CD14-positive monocyte (primary cell): Measurements from ENCODE around the gene ARHGEF25. TPM values are rescaled to one million over a fixed set of nuclear protein-coding genes. Genes with fewer than 3 reads are reported as not detected.
A peak's percentile ranks its signal among the peaks of the same experiment; 100 is the strongest.

ENCODE experiments used
- DNase-seq, 3 donors: peaks; one replicate each; pipeline ENCODE4 v3.0.0-alpha.2; 2011 to 2022
- H2AFZ ChIP-seq: 2 replicates; pipeline ENCODE4 v1.6.0; 2012; ENCODE audit warnings: mild to moderate bottlenecking, low read depth, low read length, inconsistent platforms; ENCODE audit not compliant: insufficient read depth, poor library complexity, severe bottlenecking
- H3K27ac ChIP-seq, 2 donors: 1 replicate in 1 of 2; 2 replicates in 1 of 2; pipeline ENCODE4 v1.5.1; 2012 to 2013; ENCODE audit warnings: low read length in 2 of 2, control low read depth in 1 of 2, inconsistent platforms in 1 of 2, low read depth in 1 of 2, mild to moderate bottlenecking in 1 of 2
- H3K27me3 ChIP-seq, 2 donors: one replicate each; pipeline versions ENCODE4 v1.6.0 to v1.6.1; 2011 to 2013; ENCODE audit warnings: low read length in 2 of 2; ENCODE audit not compliant: control insufficient read depth in 2 of 2, insufficient read depth in 2 of 2
- H3K36me3 ChIP-seq, 2 donors: replicated peaks in 1 of 2; 1 replicate in 1 of 2; 2 replicates in 1 of 2; pipeline versions ENCODE4 v1.5.1 to v1.6.1; 2012 to 2013; ENCODE audit warnings: low read length in 2 of 2, control low read depth in 1 of 2, inconsistent platforms in 1 of 2, mild to moderate bottlenecking in 1 of 2; ENCODE audit not compliant: insufficient read depth in 2 of 2, control insufficient read depth in 1 of 2
- H3K4me1 ChIP-seq, 2 donors: 1 replicate in 1 of 2; 2 replicates in 1 of 2; pipeline versions ENCODE4 v1.5.1 to v1.6.1; 2012 to 2013; ENCODE audit warnings: low read length in 2 of 2, control low read depth in 1 of 2, inconsistent platforms in 1 of 2, mild to moderate bottlenecking in 1 of 2, moderate library complexity in 1 of 2; ENCODE audit not compliant: insufficient read depth in 2 of 2, control insufficient read depth in 1 of 2
- H3K4me2 ChIP-seq: replicated peaks from 2 replicates; pipeline ENCODE3; 2012; ENCODE audit warnings: low read length, moderate library complexity, mild to moderate bottlenecking; ENCODE audit not compliant: poor library complexity, severe bottlenecking; ENCODE audit errors: extremely low read depth
- H3K4me3 ChIP-seq, 3 experiments: fragments of 200-600 bp in 1 of 3; sonication (generic) in 1 of 3; replicated peaks in 1 of 3; 1 replicate in 2 of 3; 2 replicates in 1 of 3; pipeline ENCODE4 v1.5.1; 2011 to 2013; ENCODE audit warnings: low read length in 3 of 3, mild to moderate bottlenecking in 3 of 3, control low read depth in 2 of 3, low read depth in 2 of 3, inconsistent platforms in 1 of 3, moderate library complexity in 1 of 3
- H3K79me2 ChIP-seq: 2 replicates; pipeline ENCODE4 v1.6.0; 2012; ENCODE audit warnings: mild to moderate bottlenecking, control low read depth, inconsistent platforms, low read length, moderate library complexity; ENCODE audit not compliant: insufficient read depth
- H3K9ac ChIP-seq: 2 replicates; pipeline ENCODE4 v1.6.0; 2017; ENCODE audit warnings: low read length, mild to moderate bottlenecking; ENCODE audit not compliant: insufficient read depth, poor library complexity, severe bottlenecking
- H3K9me3 ChIP-seq, 2 donors: replicated peaks in 1 of 2; 1 replicate in 1 of 2; 2 replicates in 1 of 2; pipeline versions ENCODE4 v1.5.1 to v1.6.1; 2012 to 2013; ENCODE audit warnings: low read length in 2 of 2, control low read depth in 1 of 2; ENCODE audit not compliant: control insufficient read depth in 1 of 2, insufficient read depth in 1 of 2
- H4K20me1 ChIP-seq: 2 replicates; pipeline ENCODE4 v1.6.0; 2012; ENCODE audit warnings: mild to moderate bottlenecking, low read length, control low read depth, moderate library complexity; ENCODE audit not compliant: insufficient read depth
- H3K27ac Mint-ChIP-seq, 7 donors: one replicate each; pipeline ENCODE4 v1.8.0; 2020; ENCODE audit warnings: mild to moderate bottlenecking in 7 of 7, mixed read lengths in 7 of 7, moderate library complexity in 6 of 7, inconsistent platforms in 2 of 7
- H3K27me3 Mint-ChIP-seq, 3 donors: one replicate each; pipeline ENCODE4 v1.8.0; 2021 to 2022; ENCODE audit warnings: low read depth in 3 of 3, mild to moderate bottlenecking in 3 of 3, mixed read lengths in 3 of 3, moderate library complexity in 3 of 3, inconsistent platforms in 1 of 3
- H3K36me3 Mint-ChIP-seq, 2 donors: one replicate each; pipeline ENCODE4 v1.8.0; 2020; ENCODE audit warnings: mixed read lengths in 2 of 2, inconsistent platforms in 1 of 2, mild to moderate bottlenecking in 1 of 2
- H3K4me1 Mint-ChIP-seq: one replicate; pipeline ENCODE4 v1.8.0; 2020; ENCODE audit warnings: mild to moderate bottlenecking, mixed read lengths
- H3K4me3 Mint-ChIP-seq, 2 donors: one replicate each; pipeline ENCODE4 v1.8.0; 2020; ENCODE audit warnings: mild to moderate bottlenecking in 2 of 2, mixed read lengths in 2 of 2, moderate library complexity in 1 of 2
- H3K9me3 Mint-ChIP-seq, 7 donors: one replicate each; pipeline ENCODE4 v1.8.0; 2020 to 2022; ENCODE audit warnings: mixed read lengths in 7 of 7, mild to moderate bottlenecking in 6 of 7, moderate library complexity in 6 of 7, inconsistent platforms in 2 of 7
- WGBS: methylation state at CpG from one replicate; pipeline ENCODE4 v1.1.5; 2013; ENCODE audit warnings: missing lambda C conversion rate; ENCODE audit not compliant: insufficient coverage; 5-methylcytosine and 5-hydroxymethylcytosine counted together
- intact Hi-C, 2 donors: fragments of 100-400 bp; cut with micrococcal nuclease; formaldehyde crosslinking; loops; one replicate each; pipeline versions ENCODE4 v1.15.0 to v1.15.1; 2023
- polyA plus RNA-seq, 3 donors: library from polyadenylated mRNA; depleted of rRNA in 1 of 3; unstranded in 2 of 3; stranded (reverse) in 1 of 3; fragments of 300-500 nt in 2 of 3; fragments of >200 nt in 1 of 3; fragmentation: Illumina TruSeq in 2 of 3; gene quantifications; 1 replicate in 2 of 3; 2 replicates in 1 of 3; pipeline ENCODE4 v1.2.3, GENCODE V29; 2012 to 2021
- TF ChIP-seq, protein P1 (sequence below): fragments of 200-600 bp; IDR thresholded peaks from one replicate; pipeline ENCODE4 v1.8.0; 2022; ENCODE audit warnings: antibody characterized with exemption, mild to moderate bottlenecking

ARHGEF25 gene
- polyA plus RNA-seq, 3 donors = not detected

GRCh38 chr12:57611827-57612710, 834 bp downstream of the ARHGEF25 start:
- peak overlapping the region; percentile 72 for H2AFZ ChIP-seq
- H3K79me2 ChIP-seq = no peaks in the 10 kb centered on the region
- peaks cover 0 to 18% (median 2%) of the 10 kb centered on the region in 7 donors for H3K9me3 Mint-ChIP-seq
- H3K27ac ChIP-seq = no peak overlapping the region
- peak overlapping the region in 1 of 3 experiments; percentile 71 for H3K4me3 ChIP-seq
- peaks cover 0 to 1% of the 10 kb centered on the region in 2 donors for H3K36me3 Mint-ChIP-seq
- peaks cover 35 to 81% of the 10 kb centered on the region in 2 donors for H3K27me3 ChIP-seq
- H3K4me1 ChIP-seq = peaks cover 13 to 17% of the 10 kb centered on the region in 2 donors
- H3K4me3 Mint-ChIP-seq = peak overlapping the region; percentile 61 to 80
- no peak for DNase-seq
- peaks cover 72 to 78% (median 78%) of the 10 kb centered on the region in 3 donors for H3K27me3 Mint-ChIP-seq
- TF ChIP-seq, protein P1, sequence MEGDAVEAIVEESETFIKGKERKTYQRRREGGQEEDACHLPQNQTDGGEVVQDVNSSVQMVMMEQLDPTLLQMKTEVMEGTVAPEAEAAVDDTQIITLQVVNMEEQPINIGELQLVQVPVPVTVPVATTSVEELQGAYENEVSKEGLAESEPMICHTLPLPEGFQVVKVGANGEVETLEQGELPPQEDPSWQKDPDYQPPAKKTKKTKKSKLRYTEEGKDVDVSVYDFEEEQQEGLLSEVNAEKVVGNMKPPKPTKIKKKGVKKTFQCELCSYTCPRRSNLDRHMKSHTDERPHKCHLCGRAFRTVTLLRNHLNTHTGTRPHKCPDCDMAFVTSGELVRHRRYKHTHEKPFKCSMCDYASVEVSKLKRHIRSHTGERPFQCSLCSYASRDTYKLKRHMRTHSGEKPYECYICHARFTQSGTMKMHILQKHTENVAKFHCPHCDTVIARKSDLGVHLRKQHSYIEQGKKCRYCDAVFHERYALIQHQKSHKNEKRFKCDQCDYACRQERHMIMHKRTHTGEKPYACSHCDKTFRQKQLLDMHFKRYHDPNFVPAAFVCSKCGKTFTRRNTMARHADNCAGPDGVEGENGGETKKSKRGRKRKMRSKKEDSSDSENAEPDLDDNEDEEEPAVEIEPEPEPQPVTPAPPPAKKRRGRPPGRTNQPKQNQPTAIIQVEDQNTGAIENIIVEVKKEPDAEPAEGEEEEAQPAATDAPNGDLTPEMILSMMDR = no peak
- peaks cover 0 to 5% of the 10 kb centered on the region in 2 donors for H3K9me3 ChIP-seq
- H3K36me3 ChIP-seq = no peaks in the 10 kb centered on the region
- intact Hi-C loops = no loop called here
- no peaks in the 10 kb centered on the region for H4K20me1 ChIP-seq
- peaks cover 16% of the 10 kb centered on the region for H3K4me1 Mint-ChIP-seq
- H3K27ac Mint-ChIP-seq = no peak overlapping the region
- WGBS = 8% methylated on average over 9 of the region's 23 CpGs
- no peak overlapping the region for H3K9ac ChIP-seq
- peak overlapping the region; percentile 82 for H3K4me2 ChIP-seq

- Histone ChIP-seq H3K27ac (no peak overlapping the region), H3K9ac (no peak overlapping the region), H3K27me3 (peaks cover 36 to 89% of the 10 kb centered on the region in 2 donors), H3K4me1 (peaks cover 13 to 17% of the 10 kb centered on the region in 2 donors), H4K20me1 (no peaks in the 10 kb centered on the region), H3K79me2 (no peaks in the 10 kb centered on the region), H3K36me3 (no peaks in the 10 kb centered on the region), H3K4me3 (no peak overlapping the region), H3K9me3 (peaks cover 0 to 5% of the 10 kb centered on the region in 2 donors), H2AFZ (no peak overlapping the region), H3K4me2 (no peak overlapping the region)
- Mint-ChIP-seq H3K4me3 (peak overlapping the region in 1 of 2 donors; percentile 49), H3K9me3 (peaks cover 0 to 18% (median 2%) of the 10 kb centered on the region in 7 donors), H3K27me3 (peaks cover 77 to 86% (median 86%) of the 10 kb centered on the region in 3 donors), H3K36me3 (peaks cover 0 to 1% of the 10 kb centered on the region in 2 donors), H3K27ac (no peak overlapping the region), H3K4me1 (peaks cover 16% of the 10 kb centered on the region)
- intact Hi-C loops = no loop called here
- TF ChIP-seq, protein P1 = no peak
- DNase-seq = no peak
- WGBS = 95% methylated on average over 6 of the region's 10 CpGs
These were observed 1.6 kb downstream of the ARHGEF25 start for GRCh38 chr12:57612711-57613426.
